Panc1 (cell line): Measurements from ENCODE around the gene EBF4.

ENCODE experiments used
- CTCF ChIP-seq: fragments of 450-650 bp; IDR thresholded peaks from 2 replicates; pipeline ENCODE4 v1.5.1; 2017; ENCODE audit warnings: mild to moderate bottlenecking
- POLR2AphosphoS5 ChIP-seq: IDR thresholded peaks from 2 replicates; pipeline ENCODE4 v1.6.1; 2012; ENCODE audit warnings: mild to moderate bottlenecking, low read depth, low read length, moderate library complexity
- REST ChIP-seq, 2 experiments: IDR thresholded peaks; 2 replicates each; pipeline ENCODE4 v1.6.1; 2011 to 2012; ENCODE audit warnings: low read depth in 2 of 2, control low read depth in 1 of 2, low read length in 1 of 2, mild to moderate bottlenecking in 1 of 2, moderate library complexity in 1 of 2; ENCODE audit not compliant: insufficient read depth in 1 of 2
- SIN3A ChIP-seq: IDR thresholded peaks from 2 replicates; pipeline ENCODE4 v1.6.1; 2012; ENCODE audit warnings: low read depth, mild to moderate bottlenecking, low read length, moderate library complexity, borderline replicate concordance; ENCODE audit not compliant: insufficient read depth

- TF ChIP-seq CTCF (no peak), POLR2AphosphoS5 (peak; percentile 33; the same call in 1 of the 2 replicates), SIN3A (no peak), REST (IDR thresholded peaks at IDR 0.05; ENCODE audit: insufficient read depth in 1 of 2, low read depth in 2 of 2, low read length in 1 of 2) (no peak)
These were observed 37.1 kb upstream of the EBF4 start for GRCh38 chr20:2655331-2656116.
